CD14-positive monocyte (primary cell): ENCODE measurements around the gene LMTK3. TPM values are rescaled to one million over a fixed set of nuclear protein-coding genes. Genes with fewer than 3 reads are reported as not detected.

ENCODE experiments used
- DNase-seq, 3 donors: peaks; one replicate each; pipeline ENCODE4 v3.0.0-alpha.2; 2011 to 2022
- H2AFZ ChIP-seq: 2 replicates; pipeline ENCODE4 v1.6.0; 2012; ENCODE audit warnings: mild to moderate bottlenecking, low read depth, low read length, inconsistent platforms; ENCODE audit not compliant: insufficient read depth, poor library complexity, severe bottlenecking
- H3K27ac ChIP-seq, 2 donors: 1 replicate in 1 of 2; 2 replicates in 1 of 2; pipeline ENCODE4 v1.5.1; 2012 to 2013; ENCODE audit warnings: low read length in 2 of 2, control low read depth in 1 of 2, inconsistent platforms in 1 of 2, low read depth in 1 of 2, mild to moderate bottlenecking in 1 of 2
- H3K27me3 ChIP-seq, 2 donors: one replicate each; pipeline versions ENCODE4 v1.6.0 to v1.6.1; 2011 to 2013; ENCODE audit warnings: low read length in 2 of 2; ENCODE audit not compliant: control insufficient read depth in 2 of 2, insufficient read depth in 2 of 2
- H3K36me3 ChIP-seq, 2 donors: replicated peaks in 1 of 2; 1 replicate in 1 of 2; 2 replicates in 1 of 2; pipeline versions ENCODE4 v1.5.1 to v1.6.1; 2012 to 2013; ENCODE audit warnings: low read length in 2 of 2, control low read depth in 1 of 2, inconsistent platforms in 1 of 2, mild to moderate bottlenecking in 1 of 2; ENCODE audit not compliant: insufficient read depth in 2 of 2, control insufficient read depth in 1 of 2
- H3K4me1 ChIP-seq, 2 donors: 1 replicate in 1 of 2; 2 replicates in 1 of 2; pipeline versions ENCODE4 v1.5.1 to v1.6.1; 2012 to 2013; ENCODE audit warnings: low read length in 2 of 2, control low read depth in 1 of 2, inconsistent platforms in 1 of 2, mild to moderate bottlenecking in 1 of 2, moderate library complexity in 1 of 2; ENCODE audit not compliant: insufficient read depth in 2 of 2, control insufficient read depth in 1 of 2
- H3K4me2 ChIP-seq: replicated peaks from 2 replicates; pipeline ENCODE3; 2012; ENCODE audit warnings: low read length, moderate library complexity, mild to moderate bottlenecking; ENCODE audit not compliant: poor library complexity, severe bottlenecking; ENCODE audit errors: extremely low read depth
- H3K4me3 ChIP-seq, 3 experiments: fragments of 200-600 bp in 1 of 3; sonication (generic) in 1 of 3; replicated peaks in 1 of 3; 1 replicate in 2 of 3; 2 replicates in 1 of 3; pipeline ENCODE4 v1.5.1; 2011 to 2013; ENCODE audit warnings: low read length in 3 of 3, mild to moderate bottlenecking in 3 of 3, control low read depth in 2 of 3, low read depth in 2 of 3, inconsistent platforms in 1 of 3, moderate library complexity in 1 of 3
- H3K79me2 ChIP-seq: 2 replicates; pipeline ENCODE4 v1.6.0; 2012; ENCODE audit warnings: mild to moderate bottlenecking, control low read depth, inconsistent platforms, low read length, moderate library complexity; ENCODE audit not compliant: insufficient read depth
- H3K9ac ChIP-seq: 2 replicates; pipeline ENCODE4 v1.6.0; 2017; ENCODE audit warnings: low read length, mild to moderate bottlenecking; ENCODE audit not compliant: insufficient read depth, poor library complexity, severe bottlenecking
- H3K9me3 ChIP-seq, 2 donors: replicated peaks in 1 of 2; 1 replicate in 1 of 2; 2 replicates in 1 of 2; pipeline versions ENCODE4 v1.5.1 to v1.6.1; 2012 to 2013; ENCODE audit warnings: low read length in 2 of 2, control low read depth in 1 of 2; ENCODE audit not compliant: control insufficient read depth in 1 of 2, insufficient read depth in 1 of 2
- H4K20me1 ChIP-seq: 2 replicates; pipeline ENCODE4 v1.6.0; 2012; ENCODE audit warnings: mild to moderate bottlenecking, low read length, control low read depth, moderate library complexity; ENCODE audit not compliant: insufficient read depth
- H3K27ac Mint-ChIP-seq, 7 donors: one replicate each; pipeline ENCODE4 v1.8.0; 2020; ENCODE audit warnings: mild to moderate bottlenecking in 7 of 7, mixed read lengths in 7 of 7, moderate library complexity in 6 of 7, inconsistent platforms in 2 of 7
- H3K27me3 Mint-ChIP-seq, 3 donors: one replicate each; pipeline ENCODE4 v1.8.0; 2021 to 2022; ENCODE audit warnings: low read depth in 3 of 3, mild to moderate bottlenecking in 3 of 3, mixed read lengths in 3 of 3, moderate library complexity in 3 of 3, inconsistent platforms in 1 of 3
- H3K36me3 Mint-ChIP-seq, 2 donors: one replicate each; pipeline ENCODE4 v1.8.0; 2020; ENCODE audit warnings: mixed read lengths in 2 of 2, inconsistent platforms in 1 of 2, mild to moderate bottlenecking in 1 of 2
- H3K4me1 Mint-ChIP-seq: one replicate; pipeline ENCODE4 v1.8.0; 2020; ENCODE audit warnings: mild to moderate bottlenecking, mixed read lengths
- H3K4me3 Mint-ChIP-seq, 2 donors: one replicate each; pipeline ENCODE4 v1.8.0; 2020; ENCODE audit warnings: mild to moderate bottlenecking in 2 of 2, mixed read lengths in 2 of 2, moderate library complexity in 1 of 2
- H3K9me3 Mint-ChIP-seq, 7 donors: one replicate each; pipeline ENCODE4 v1.8.0; 2020 to 2022; ENCODE audit warnings: mixed read lengths in 7 of 7, mild to moderate bottlenecking in 6 of 7, moderate library complexity in 6 of 7, inconsistent platforms in 2 of 7
- WGBS: methylation state at CpG from one replicate; pipeline ENCODE4 v1.1.5; 2013; ENCODE audit warnings: missing lambda C conversion rate; ENCODE audit not compliant: insufficient coverage; 5-methylcytosine and 5-hydroxymethylcytosine counted together
- intact Hi-C, 2 donors: fragments of 100-400 bp; cut with micrococcal nuclease; formaldehyde crosslinking; loops; one replicate each; pipeline versions ENCODE4 v1.15.0 to v1.15.1; 2023
- polyA plus RNA-seq, 3 donors: library from polyadenylated mRNA; depleted of rRNA in 1 of 3; unstranded in 2 of 3; stranded (reverse) in 1 of 3; fragments of 300-500 nt in 2 of 3; fragments of >200 nt in 1 of 3; fragmentation: Illumina TruSeq in 2 of 3; gene quantifications; 1 replicate in 2 of 3; 2 replicates in 1 of 3; pipeline ENCODE4 v1.2.3, GENCODE V29; 2012 to 2021
- TF ChIP-seq, protein P1 (sequence below): fragments of 200-600 bp; IDR thresholded peaks from one replicate; pipeline ENCODE4 v1.8.0; 2022; ENCODE audit warnings: antibody characterized with exemption, mild to moderate bottlenecking

The LMTK3 gene
- polyA plus RNA-seq, 3 donors, result 0.08 TPM; not detected in 2

DNA sequence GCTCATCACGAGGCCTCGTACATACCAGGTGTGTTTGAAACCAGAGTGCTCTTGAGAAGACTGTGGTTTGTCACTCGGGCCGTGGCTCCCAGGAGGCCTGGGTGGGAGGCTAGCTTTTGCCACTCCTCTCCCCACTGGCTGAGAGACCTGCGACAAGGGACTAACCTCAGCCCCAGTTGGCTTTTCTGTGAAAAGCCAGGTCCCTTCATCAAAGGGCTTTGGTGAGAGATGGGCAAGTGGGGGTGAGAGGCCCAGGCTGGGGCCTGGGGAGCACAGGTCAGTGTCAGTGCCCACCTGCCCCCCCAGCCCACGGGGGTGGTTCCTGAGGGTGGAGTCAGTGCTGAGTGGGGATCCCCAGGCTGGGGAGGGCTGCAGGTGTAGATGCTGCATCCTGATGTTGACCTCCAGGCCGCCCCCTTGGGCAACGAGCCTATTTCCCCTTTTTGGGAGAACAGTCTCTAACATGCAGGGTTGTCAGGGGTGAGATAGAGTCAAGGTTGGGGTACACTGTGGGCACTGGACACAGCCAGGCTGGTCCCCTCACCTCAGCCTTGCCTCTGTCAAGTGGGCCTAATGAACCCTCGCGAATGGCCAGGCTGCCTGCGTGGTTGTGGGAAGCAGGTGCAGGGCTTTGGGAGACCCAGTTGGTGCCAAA lies 55.6 kb downstream of the LMTK3 start:
- Mint-ChIP-seq H3K4me1 (peaks cover 3% of the 10 kb centered on the region), H3K4me3 (no peak overlapping the region), H3K9me3 (no peaks in the 10 kb centered on the region), H3K27ac (no peak overlapping the region), H3K27me3 (peaks cover 0 to 1% (median 0%) of the 10 kb centered on the region in 3 donors), H3K36me3 (peaks cover 39 to 61% of the 10 kb centered on the region in 2 donors)
- Histone ChIP-seq H3K9me3 (no peaks in the 10 kb centered on the region), H4K20me1 (peaks cover 4% of the 10 kb centered on the region), H3K27me3 (no peaks in the 10 kb centered on the region), H3K79me2 (no peaks in the 10 kb centered on the region), H3K27ac (no peak overlapping the region), H3K9ac (no peak overlapping the region), H3K36me3 (peaks cover 42 to 64% of the 10 kb centered on the region in 2 donors), H3K4me3 (no peak overlapping the region), H2AFZ (no peak overlapping the region), H3K4me1 (no peaks in the 10 kb centered on the region), H3K4me2 (no peak overlapping the region)
- no peak for DNase-seq
- TF ChIP-seq, protein P1, sequence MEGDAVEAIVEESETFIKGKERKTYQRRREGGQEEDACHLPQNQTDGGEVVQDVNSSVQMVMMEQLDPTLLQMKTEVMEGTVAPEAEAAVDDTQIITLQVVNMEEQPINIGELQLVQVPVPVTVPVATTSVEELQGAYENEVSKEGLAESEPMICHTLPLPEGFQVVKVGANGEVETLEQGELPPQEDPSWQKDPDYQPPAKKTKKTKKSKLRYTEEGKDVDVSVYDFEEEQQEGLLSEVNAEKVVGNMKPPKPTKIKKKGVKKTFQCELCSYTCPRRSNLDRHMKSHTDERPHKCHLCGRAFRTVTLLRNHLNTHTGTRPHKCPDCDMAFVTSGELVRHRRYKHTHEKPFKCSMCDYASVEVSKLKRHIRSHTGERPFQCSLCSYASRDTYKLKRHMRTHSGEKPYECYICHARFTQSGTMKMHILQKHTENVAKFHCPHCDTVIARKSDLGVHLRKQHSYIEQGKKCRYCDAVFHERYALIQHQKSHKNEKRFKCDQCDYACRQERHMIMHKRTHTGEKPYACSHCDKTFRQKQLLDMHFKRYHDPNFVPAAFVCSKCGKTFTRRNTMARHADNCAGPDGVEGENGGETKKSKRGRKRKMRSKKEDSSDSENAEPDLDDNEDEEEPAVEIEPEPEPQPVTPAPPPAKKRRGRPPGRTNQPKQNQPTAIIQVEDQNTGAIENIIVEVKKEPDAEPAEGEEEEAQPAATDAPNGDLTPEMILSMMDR, result no peak
- WGBS, result 87% methylated on average over 10 of the region's 11 CpGs
- intact Hi-C loops, result no loop called here

DNA sequence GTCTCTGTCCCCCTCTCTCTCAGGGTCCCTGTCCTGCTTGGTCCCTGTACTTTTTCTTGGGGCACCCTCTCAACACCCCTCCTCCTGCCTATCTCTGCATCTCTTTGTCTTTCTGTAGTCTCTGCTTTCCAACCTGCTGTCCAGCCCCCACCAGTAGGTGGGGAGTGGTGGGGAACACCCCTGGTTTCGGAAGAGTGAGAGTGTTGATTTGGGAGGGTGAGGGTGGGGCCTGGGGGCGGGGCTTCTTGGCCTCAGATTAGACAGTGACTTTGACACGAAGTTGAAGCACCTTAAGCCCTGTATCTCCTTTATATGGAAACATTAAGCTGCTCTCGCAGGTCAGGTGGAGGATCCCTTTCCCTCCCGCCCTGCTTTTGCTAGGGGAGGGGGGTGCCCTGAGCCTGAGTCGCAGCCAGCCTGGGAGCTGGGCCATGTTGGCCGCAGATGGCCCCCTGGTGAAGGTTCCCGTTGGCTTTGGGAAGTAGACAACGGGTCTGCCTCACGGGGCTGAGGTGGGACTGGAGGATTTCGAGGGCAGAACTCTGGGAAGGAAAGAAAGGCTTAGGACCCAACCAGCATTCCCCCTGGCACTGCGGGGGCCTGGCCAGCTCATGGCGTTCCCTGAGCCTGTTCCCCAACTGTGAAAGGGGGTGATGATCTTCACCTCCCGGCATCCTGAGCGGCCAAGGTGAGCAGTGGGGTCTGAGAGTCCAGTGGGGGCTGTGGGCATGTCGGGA lies 56.3 kb downstream of the LMTK3 start, which contains the start of gene KCNJ14:
Gene KCNJ14, plus strand, starts transcription at position 404 of the 737 bp plus-strand sequence. CDS start 6,151 bp downstream, outside the sequence.
- Histone ChIP-seq H3K36me3 (peaks cover 49 to 71% of the 10 kb centered on the region in 2 donors), H3K27me3 (no peaks in the 10 kb centered on the region), H3K9ac (no peak within 1 kb of the TSS), H3K9me3 (no peaks in the 10 kb centered on the region), H3K4me3 (no peak within 1 kb of the TSS), H3K4me2 (no peak within 1 kb of the TSS), H4K20me1 (peaks cover 4% of the 10 kb centered on the region), H2AFZ (no peak within 1 kb of the TSS), H3K27ac (no peak within 1 kb of the TSS), H3K79me2 (no peaks in the 10 kb centered on the region), H3K4me1 (no peaks in the 10 kb centered on the region)
- Mint-ChIP-seq H3K27ac (peak within 1 kb of the TSS in 3 of 7 donors; percentile 10 to 51 (median 37)), H3K9me3 (no peaks in the 10 kb centered on the region), H3K36me3 (peaks cover 46 to 68% of the 10 kb centered on the region in 2 donors), H3K4me1 (peaks cover 3% of the 10 kb centered on the region), H3K27me3 (peaks cover 0 to 1% (median 0%) of the 10 kb centered on the region in 3 donors), H3K4me3 (no peak within 1 kb of the TSS)
- 98% methylated on average over 12 of the region's 16 CpGs for WGBS
- TF ChIP-seq, protein P1, result no peak
- intact Hi-C loops, result no loop called here
- DNase-seq, result no peak
